Spleen (tissue), 13 donors: Measurements from ENCODE around the gene INTS4. TPM values are rescaled to one million over a fixed set of nuclear protein-coding genes. Genes with fewer than 3 reads are reported as not detected.
"Not testable (repeated sequence)": the region's sequence is repeated elsewhere in the genome, so short reads cannot be mapped to it uniquely, and the experiment has no call there.

Source experiments
- DNase-seq: peaks from one replicate; pipeline ENCODE4 v3.0.0-alpha.2; 2020
- H3K27ac ChIP-seq, 8 donors: fragments of 200-600 bp; sonication (generic) in 7 of 8; 1 replicate in 4 of 8; 2 replicates in 4 of 8; pipeline versions ENCODE4 v1.5.0 to v1.8.0; 2016 to 2021; ENCODE audit warnings: inconsistent platforms in 4 of 8, mild to moderate bottlenecking in 4 of 8, moderate library complexity in 1 of 8
- H3K27me3 ChIP-seq, 7 donors: fragments of 200-600 bp; sonication (generic) in 6 of 7; replicated peaks in 1 of 7; 1 replicate in 4 of 7; 2 replicates in 3 of 7; pipeline versions ENCODE4 v1.5.0 to v1.8.0; 2016 to 2021; ENCODE audit warnings: inconsistent platforms in 3 of 7, mild to moderate bottlenecking in 1 of 7
- H3K36me3 ChIP-seq, 6 donors: fragments of 200-600 bp; sonication (generic) in 5 of 6; 1 replicate in 4 of 6; 2 replicates in 2 of 6; pipeline versions ENCODE4 v1.5.0 to v1.8.0; 2016 to 2021; ENCODE audit warnings: inconsistent platforms in 2 of 6
- H3K4me1 ChIP-seq, 6 donors: fragments of 200-600 bp; sonication (generic) in 5 of 6; 1 replicate in 3 of 6; 2 replicates in 3 of 6; pipeline versions ENCODE4 v1.5.0 to v1.8.0; 2016 to 2021; ENCODE audit warnings: inconsistent platforms in 3 of 6
- H3K4me3 ChIP-seq, 8 donors: fragments of 200-600 bp; sonication (generic) in 7 of 8; 1 replicate in 4 of 8; 2 replicates in 4 of 8; pipeline versions ENCODE4 v1.5.0 to v1.8.0; 2016 to 2021; ENCODE audit warnings: inconsistent platforms in 4 of 8, mild to moderate bottlenecking in 4 of 8, moderate library complexity in 2 of 8
- H3K9me3 ChIP-seq, 8 donors: fragments of 200-600 bp; sonication (generic) in 7 of 8; 1 replicate in 4 of 8; 2 replicates in 4 of 8; pipeline versions ENCODE4 v1.5.0 to v1.8.0; 2016 to 2021; ENCODE audit warnings: inconsistent platforms in 4 of 8
- CTCF ChIP-seq, 11 experiments: fragments of 200-600 bp in 7 of 11; fragments of 450-650 bp in 4 of 11; sonication (generic) in 4 of 11; IDR thresholded peaks in 8 of 11; conservative IDR thresholded peaks in 3 of 11; 1 replicate in 7 of 11; 2 replicates in 4 of 11; pipeline versions ENCODE4 v1.4.0 to v1.8.0; 2016 to 2021; ENCODE audit warnings: antibody characterized with exemption in 11 of 11, inconsistent platforms in 4 of 11, mild to moderate bottlenecking in 1 of 11
- POLR2A ChIP-seq, 3 donors: fragments of 450-650 bp; IDR thresholded peaks; one replicate each; pipeline ENCODE4 v1.5.1; 2017; ENCODE audit warnings: antibody characterized with exemption in 3 of 3, mild to moderate bottlenecking in 1 of 3
- POLR2AphosphoS5 ChIP-seq, 3 donors: sonication (generic); formaldehyde crosslinking; IDR thresholded peaks; one replicate each; pipeline ENCODE4 v1.5.1; 2017; ENCODE audit warnings: antibody characterized with exemption in 3 of 3
- WGBS, 5 donors: extraction: QIAGEN DNeasy Blood & Tissue Kit in 3 of 5; methylation state at CpG; one replicate each; pipeline versions ENCODE4 v1.1.5 to v1.1.7; 2013 to 2018; 5-methylcytosine and 5-hydroxymethylcytosine counted together
- intact Hi-C: fragments of 100-400 bp; cut with DNase I; formaldehyde crosslinking; loops from one replicate; pipeline ENCODE4 v1.15.0; 2023; ENCODE audit warnings: low total_unique reads
- long read RNA-seq, 2 donors: transcript quantifications; one replicate each; lab custom pipeline, GENCODE V29; 2026
- polyA plus RNA-seq, 3 donors: library from polyadenylated mRNA; stranded (reverse); fragments of 200-250 nt; gene quantifications; one replicate each; pipeline ENCODE4 v1.2.1, GENCODE V29; 2013
- total RNA-seq, 7 donors: library from RNA; depleted of rRNA in 3 of 7; stranded (reverse); fragments of >200 nt in 3 of 7; fragmentation: NEBNext Ultra II Directional in 4 of 7; extraction: Animal tissue kit (Norgen Biotek cat#: 25700) in 4 of 7; gene quantifications; one replicate each; pipeline versions ENCODE4 v1.1.0 to v1.2.1, GENCODE V29; 2016 to 2021
- donor health status: healthy with polysubstance abuse.
- donor health status: DM: no; HTN: no; CAD: no; lungs with moderate emphysema.
- donor health status: DM: no; HTN: no; CAD: no.
- donor health status: Bipolar disorder and iron deficiency.
- donor health status: healthy.
- donor health status: DM: no; HTN: no; CAD: no.
- donor health status: DM: yes; HTN: yes; CAD: no.

Gene INTS4, protein sequence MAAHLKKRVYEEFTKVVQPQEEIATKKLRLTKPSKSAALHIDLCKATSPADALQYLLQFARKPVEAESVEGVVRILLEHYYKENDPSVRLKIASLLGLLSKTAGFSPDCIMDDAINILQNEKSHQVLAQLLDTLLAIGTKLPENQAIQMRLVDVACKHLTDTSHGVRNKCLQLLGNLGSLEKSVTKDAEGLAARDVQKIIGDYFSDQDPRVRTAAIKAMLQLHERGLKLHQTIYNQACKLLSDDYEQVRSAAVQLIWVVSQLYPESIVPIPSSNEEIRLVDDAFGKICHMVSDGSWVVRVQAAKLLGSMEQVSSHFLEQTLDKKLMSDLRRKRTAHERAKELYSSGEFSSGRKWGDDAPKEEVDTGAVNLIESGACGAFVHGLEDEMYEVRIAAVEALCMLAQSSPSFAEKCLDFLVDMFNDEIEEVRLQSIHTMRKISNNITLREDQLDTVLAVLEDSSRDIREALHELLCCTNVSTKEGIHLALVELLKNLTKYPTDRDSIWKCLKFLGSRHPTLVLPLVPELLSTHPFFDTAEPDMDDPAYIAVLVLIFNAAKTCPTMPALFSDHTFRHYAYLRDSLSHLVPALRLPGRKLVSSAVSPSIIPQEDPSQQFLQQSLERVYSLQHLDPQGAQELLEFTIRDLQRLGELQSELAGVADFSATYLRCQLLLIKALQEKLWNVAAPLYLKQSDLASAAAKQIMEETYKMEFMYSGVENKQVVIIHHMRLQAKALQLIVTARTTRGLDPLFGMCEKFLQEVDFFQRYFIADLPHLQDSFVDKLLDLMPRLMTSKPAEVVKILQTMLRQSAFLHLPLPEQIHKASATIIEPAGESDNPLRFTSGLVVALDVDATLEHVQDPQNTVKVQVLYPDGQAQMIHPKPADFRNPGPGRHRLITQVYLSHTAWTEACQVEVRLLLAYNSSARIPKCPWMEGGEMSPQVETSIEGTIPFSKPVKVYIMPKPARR
- total RNA-seq = 10 to 100 TPM; 40.6 to 68.5 (median 54.9) TPM
- polyA plus RNA-seq = 10 to 100 TPM; 17.7 to 27.0 (median 22.2) TPM
- long read RNA-seq, donor 1, partial matches to known transcripts = 0 of 3 reads
- long read RNA-seq, donor 1, other reads (novel, unspliced or antisense) = 0 of 3 reads
- long read RNA-seq, donor 2, partial matches to known transcripts = 0 of 1 reads
- long read RNA-seq, donor 2, other reads (novel, unspliced or antisense) = 0 of 1 reads

GRCh38 chr11:77994434-77995362 is at the start of gene INTS4:
INTS4 (minus strand) TSS chr11:77994668; CDS start chr11:77994643, 25 bp downstream.
- WGBS, 5 donors = 0% methylated on average over 45 to 47 of the region's 47 CpGs
- no peaks in the 10 kb centered on the region for H3K9me3 ChIP-seq
- peak; percentile 99 for DNase-seq
- H3K4me3 ChIP-seq = peak within 1 kb of the TSS; percentile 48 to 83 (median 60)
- H3K4me1 ChIP-seq = peaks cover 18 to 50% (median 33%) of the 10 kb centered on the region in 6 donors
- no peaks in the 10 kb centered on the region for H3K27me3 ChIP-seq
- peaks cover 0 to 25% (median 14%) of the 10 kb centered on the region in 6 donors for H3K36me3 ChIP-seq
- TF ChIP-seq POLR2A (IDR thresholded peaks at IDR 0.05) (peak in 2 of 3 donors; percentile 16 to 60), CTCF (IDR thresholded peaks at IDR 0.05 in 8 of 11, conservative IDR thresholded peaks at IDR 0.05 in 3 of 11) (peak in 3 of 11 experiments; percentile 23 to 44 (median 23)), POLR2AphosphoS5 (IDR thresholded peaks at IDR 0.05) (peak; percentile 94 to 97 (median 94))
- intact Hi-C loops = loop anchor here (5.0 to 10.0 kb wide), 2 partner anchors 172 to 580 kb away; partner anchors contain the start of genes AAMDC, NARS2 and RSF1
- H3K27ac ChIP-seq = peak within 1 kb of the TSS; percentile 71 to 90 (median 87)

DNA sequence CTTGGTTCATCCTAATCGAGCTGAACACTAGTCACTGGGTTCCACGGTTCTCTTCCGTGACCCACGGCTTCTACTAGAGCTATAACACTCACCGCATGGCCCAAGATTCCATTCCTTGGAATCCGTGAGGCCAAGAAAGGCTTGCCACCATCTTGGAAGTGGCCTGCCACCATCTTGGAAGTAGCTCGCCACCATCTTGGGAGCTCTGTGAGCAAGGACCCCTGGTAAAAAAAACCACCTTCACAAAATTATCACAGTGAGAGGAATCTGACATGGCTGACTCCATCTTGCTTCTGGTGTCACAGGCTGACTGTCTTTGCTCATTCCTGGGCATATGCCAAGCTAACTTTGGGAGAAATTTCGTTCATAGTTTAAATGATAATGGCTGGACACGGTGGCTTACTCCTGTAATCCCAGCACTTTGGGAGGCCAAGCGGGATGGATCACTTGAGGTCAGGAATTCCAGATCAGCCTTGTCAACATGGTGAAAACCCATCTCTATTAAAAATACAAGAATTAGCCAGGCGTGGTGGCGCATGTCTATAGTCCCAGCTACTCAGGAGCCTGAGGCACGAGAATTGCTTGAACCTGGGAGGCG is 47.5 kb upstream of the INTS4 start:
- no peak for TF ChIP-seq POLR2AphosphoS5 (IDR thresholded peaks at IDR 0.05)
- no peak for TF ChIP-seq POLR2A (IDR thresholded peaks at IDR 0.05)
- no peak for TF ChIP-seq CTCF (IDR thresholded peaks at IDR 0.05 in 8 of 11, conservative IDR thresholded peaks at IDR 0.05 in 3 of 11)
- Histone ChIP-seq H3K4me3 (no peak overlapping the region), H3K27ac (no peak overlapping the region), H3K4me1 (peaks cover 6 to 30% (median 24%) of the 10 kb centered on the region in 6 donors), H3K27me3 (no peaks in the 10 kb centered on the region), H3K9me3 (no peaks in the 10 kb centered on the region), H3K36me3 (no peaks in the 10 kb centered on the region)
- no peak for DNase-seq
- WGBS, 5 donors = 94 to 97% (median 95%) methylated on average over 14 of the region's 14 CpGs
- intact Hi-C loops = no loop called here

DNA sequence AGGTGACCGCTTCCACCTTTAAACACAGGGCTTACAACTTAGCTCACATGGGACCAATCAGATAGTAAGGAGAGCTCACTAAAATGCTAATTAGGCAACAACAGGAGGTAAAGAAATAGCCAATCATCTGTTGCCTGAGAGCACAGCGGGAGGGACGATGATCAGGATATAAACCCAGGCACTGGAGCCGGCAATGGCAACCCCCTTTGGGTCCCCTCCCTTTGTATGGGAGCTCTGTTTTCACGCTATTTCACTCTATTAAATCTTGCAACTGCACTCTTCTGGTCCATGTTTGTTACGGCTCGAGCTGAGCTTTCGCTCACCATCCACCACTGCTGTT is 46.9 kb upstream of the INTS4 start:
- intact Hi-C loops, H3K27me3 ChIP-seq, H3K36me3 ChIP-seq, H3K9me3 ChIP-seq, DNase-seq, H3K4me3 ChIP-seq, H3K27ac ChIP-seq: not testable (repeated sequence)
- peaks cover 6 to 26% (median 22%) of the 10 kb centered on the region in 6 donors for H3K4me1 ChIP-seq
- 95 to 99% (median 96%) methylated on average over 8 of the region's 8 CpGs for WGBS, 5 donors
